Activated CD4-positive, alpha-beta T cell treated with anti-CD3 and anti-CD28 coated beads for 1 hour (primary cell): ENCODE data around the gene BBS1.
"Not testable (repeated sequence)": the region's sequence is repeated elsewhere in the genome, so short reads cannot be mapped to it uniquely, and the experiment has no call there.

Source experiments
- DNase-seq: peaks from one replicate; pipeline ENCODE4 v3.0.0-alpha.2; 2020

BBS1 gene

DNA sequence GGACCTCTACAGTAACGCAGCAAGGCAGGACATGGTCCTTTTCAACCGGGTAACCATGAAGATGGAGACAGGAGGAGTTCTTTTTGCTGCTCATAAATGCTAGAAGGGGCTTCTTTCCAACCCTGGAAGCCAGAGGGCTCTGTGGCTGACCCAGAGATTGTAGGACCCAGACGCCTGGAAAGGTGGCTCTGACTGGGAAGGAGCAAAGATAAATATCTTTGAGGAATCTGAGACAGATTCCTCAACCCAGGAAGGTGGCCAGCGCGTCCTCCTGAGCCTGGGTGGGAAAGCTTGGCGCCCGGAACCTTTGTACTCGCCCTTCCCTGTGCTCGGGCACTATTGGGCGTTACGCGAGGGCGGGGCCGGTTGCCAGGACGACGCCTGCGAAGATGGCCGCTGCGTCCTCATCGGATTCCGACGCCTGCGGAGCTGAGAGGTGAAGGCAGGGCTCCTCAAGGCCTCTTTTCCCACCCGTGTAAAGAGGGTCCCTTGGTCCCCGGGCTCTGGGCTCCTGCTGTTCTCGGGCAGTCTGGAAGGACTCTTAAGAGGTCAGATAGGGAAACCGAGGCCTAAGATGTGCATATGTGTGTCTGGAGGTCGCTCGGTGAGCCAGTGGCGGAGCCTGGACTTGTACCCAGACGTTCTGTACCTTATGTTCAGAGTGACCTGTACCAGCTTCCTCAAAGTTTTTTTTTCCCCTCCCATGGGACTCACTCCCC lies at the start of gene BBS1:
Gene BBS1 (plus strand): TSS at position 365 of the 719 bp plus-strand sequence. CDS start 25 bp downstream, at position 390.
- DNase-seq: peak; percentile 75

DNA sequence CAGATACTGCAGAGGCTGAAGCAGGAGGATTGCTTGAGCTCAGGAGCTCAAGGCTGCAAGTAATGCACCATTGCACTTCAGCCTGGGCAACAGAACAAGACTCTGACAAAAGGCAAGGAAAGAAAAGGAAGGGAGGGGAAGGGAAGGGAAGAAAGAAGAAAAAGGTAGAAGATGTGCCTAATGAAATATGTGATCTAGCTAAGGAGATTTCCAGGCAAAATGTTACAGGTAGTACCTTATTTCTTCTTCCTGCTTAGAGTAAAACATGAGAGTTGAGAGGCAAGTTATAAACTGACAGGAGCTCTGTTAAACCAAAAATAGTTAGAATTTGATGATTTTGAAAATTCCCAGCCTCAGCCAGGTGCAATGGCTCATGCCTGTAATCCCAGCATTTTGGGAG lies 48.4 kb upstream of the BBS1 start:
- no peak for DNase-seq

- DNase-seq: no peak
Measured at GRCh38 chr11:66462911-66463310, 47.5 kb upstream of the BBS1 start.

- DNase-seq: not testable (repeated sequence)
Measured at GRCh38 chr11:66464116-66464515, 46.3 kb upstream of the BBS1 start.

DNA sequence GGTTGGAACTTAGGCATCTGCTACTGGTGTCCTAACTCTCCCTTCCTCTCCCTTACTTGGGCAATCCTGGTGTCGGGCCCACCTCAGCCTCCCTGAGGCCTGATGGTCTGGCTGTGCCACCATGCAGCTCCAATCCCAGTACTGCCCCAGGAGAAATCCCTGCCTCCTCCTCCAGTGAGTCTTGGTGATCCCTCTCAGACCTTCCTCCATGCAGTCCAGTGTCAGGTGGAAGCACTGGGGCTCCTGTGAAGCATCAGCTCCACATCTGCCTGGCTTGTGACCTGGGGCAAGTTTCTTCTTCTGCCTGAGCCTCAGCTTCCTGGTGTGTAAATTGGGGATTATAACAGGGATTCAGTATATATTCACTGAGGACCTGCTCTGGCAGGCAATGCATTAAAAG lies 45.5 kb upstream of the BBS1 start:
- no peak for DNase-seq

DNA sequence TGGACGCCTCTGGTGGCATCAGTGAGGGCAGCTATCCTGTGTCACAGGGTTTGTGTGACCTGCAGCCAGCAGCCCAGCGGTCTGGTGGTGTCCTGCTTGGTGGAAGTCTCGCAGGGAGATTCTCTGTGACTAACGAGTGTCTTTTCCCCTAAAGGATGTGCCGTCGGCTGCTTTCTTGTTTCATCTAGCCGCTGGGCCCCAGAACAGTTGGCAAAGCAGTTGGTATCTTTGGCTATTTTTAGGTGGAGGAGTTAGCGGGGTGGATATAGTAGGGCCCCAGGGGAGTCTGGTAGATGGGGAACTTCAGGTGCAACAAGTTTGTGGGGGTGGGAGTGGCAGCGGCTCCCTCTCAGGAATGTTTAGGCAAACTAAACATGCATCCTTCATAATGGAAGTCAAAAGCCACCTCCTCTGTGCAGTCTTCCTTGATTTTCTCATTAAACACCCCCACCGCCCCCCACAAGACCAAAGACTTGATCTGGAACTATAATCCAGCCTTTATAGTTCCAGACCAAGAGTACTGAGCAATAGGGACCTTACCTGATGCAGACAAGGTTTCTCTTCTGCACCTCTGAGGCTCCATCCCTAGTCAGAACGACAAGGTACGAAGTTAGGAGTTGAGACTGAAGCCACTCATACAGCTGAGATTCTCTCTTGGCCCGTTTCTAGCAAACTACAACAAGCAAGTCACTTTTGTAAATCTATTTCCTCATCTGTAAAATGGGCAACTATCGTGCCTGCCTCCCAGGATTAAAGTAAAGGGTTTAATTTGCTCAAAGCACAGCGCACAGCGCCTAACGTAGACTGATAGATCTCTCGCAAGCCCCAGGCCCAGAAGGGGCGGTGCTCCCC lies 44.8 kb upstream of the BBS1 start:
- DNase-seq: no peak

DNA sequence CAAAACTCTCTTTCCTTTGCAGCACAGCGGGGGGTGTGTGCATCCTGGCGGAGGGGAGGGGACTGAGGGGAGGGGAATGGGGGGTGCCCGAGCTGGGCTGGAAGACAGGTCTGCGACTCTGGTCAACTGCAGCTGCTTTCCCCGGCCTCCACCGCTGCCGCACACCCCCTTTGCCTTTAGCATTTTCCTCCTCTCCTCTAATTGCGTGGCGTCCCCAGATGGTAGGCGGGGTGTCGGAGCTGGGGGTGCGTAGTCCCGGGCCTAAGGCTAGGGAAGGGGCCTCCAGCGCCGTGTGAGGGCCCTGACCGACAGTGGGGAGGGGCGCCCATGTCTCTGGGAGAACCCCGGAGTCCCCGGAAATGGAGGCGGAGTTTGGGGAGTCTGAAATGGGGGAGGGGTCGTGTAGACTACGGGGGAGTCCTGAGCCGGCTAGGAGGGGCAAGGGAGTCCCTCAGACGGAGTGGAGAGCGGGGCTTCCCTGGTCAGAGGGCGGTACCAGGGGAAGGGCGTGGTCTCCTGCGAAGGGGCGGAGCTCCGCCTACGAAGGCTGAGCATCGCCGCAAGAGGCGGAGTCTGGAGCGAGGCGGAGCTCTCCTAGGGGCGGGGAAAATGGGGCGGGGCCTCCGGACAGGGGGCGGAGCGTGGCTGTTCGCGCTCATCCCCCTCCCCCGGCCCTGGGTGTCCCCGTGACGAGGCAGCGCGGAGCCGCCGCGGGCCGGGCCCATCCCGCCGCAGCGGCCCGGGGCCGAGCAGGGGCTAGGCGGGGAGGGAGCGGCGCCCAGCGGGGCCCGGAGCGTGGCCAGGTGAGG lies 44.0 kb upstream of the BBS1 start, which contains the start of gene PELI3:
Gene PELI3 (plus strand): TSS at position 681 of the 809 bp plus-strand sequence. CDS start 1,224 bp downstream, outside the sequence.
- DNase-seq: peak; percentile 92

- DNase-seq: no peak
Measured at GRCh38 chr11:66467034-66467659, 43.3 kb upstream of the BBS1 start.

DNA sequence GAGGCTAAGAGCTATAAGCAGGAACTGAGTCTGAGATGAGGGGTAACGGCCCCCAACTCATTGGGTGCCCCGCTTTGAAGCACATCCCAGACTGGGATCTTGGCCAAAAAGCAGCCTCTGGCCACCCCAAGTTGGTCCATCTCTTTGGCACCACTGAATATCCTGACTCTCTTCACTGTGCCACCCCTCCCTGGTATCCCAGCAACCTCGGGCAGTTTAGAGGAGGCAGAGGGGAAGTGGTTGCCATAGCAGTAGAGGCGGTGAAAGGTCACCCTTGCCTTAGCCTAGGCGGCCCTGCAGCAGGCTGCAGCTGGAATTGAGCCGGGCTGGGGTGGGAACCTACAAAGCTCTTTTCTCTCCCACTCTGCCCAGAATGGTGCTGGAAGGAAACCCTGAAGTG lies 42.7 kb upstream of the BBS1 start:
- DNase-seq: no peak

- no peak for DNase-seq
Measured at GRCh38 chr11:66468691-66469090, 41.7 kb upstream of the BBS1 start.

DNA sequence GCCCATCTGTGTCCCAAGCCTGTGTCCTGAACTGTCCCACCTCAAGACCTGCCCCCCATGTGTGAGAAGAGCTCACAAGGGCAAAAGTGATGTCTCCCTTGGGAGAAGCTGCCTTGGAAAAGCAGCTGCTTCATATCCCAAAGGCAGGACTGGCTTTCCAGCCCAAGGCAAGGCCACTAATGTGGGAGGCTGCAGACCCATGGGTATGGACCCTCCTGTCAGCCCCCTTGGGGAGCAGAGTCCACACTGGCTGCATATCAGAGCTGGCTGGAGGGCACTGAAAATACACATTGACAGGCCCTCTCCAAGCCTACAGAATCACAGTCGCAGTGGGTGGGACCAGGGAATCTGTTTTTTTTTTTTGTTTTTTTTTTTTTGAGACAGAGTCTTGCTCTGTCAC lies 41.0 kb upstream of the BBS1 start:
- no peak for DNase-seq

- DNase-seq: no peak
Measured at GRCh38 chr11:66470015-66470414, 40.4 kb upstream of the BBS1 start.

DNA sequence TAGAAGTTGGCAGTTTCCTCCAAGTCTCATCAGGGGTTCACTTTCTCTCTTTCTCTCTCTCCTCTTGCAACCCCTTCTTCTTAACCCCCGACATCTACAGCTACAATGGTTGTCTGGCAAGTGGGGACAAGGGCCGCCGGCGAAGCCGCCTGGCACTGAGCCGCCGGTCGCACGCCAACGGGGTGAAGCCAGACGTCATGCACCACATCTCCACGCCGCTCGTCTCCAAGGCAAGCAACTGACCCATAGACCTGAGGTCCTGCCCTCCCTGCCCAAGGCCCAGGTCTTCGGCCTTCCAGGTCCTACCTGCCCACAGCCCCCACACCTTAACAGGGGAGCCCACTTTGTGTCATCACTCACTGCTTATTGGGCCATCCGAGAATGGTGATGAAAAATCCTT lies 39.3 kb upstream of the BBS1 start:
- DNase-seq: no peak

GRCh38 chr11:66472054-66472453 lies 38.4 kb upstream of the BBS1 start:
- no peak for DNase-seq

DNA sequence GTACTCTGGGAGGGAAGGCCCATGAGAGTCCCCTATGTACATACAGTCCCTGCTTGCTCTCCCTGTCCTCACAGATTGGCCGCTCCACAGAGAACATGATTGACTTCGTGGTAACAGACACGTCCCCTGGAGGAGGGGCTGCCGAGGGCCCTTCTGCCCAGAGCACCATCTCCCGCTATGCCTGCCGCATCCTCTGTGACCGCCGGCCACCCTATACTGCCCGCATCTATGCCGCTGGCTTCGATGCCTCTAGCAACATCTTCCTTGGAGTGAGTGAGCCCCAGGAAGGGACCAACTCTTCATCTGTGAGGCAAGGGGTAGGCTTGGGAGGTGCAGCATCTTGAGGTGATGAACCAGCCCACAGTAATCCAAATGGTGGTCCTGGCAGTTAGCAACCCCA lies 37.3 kb upstream of the BBS1 start:
- DNase-seq: no peak

DNA sequence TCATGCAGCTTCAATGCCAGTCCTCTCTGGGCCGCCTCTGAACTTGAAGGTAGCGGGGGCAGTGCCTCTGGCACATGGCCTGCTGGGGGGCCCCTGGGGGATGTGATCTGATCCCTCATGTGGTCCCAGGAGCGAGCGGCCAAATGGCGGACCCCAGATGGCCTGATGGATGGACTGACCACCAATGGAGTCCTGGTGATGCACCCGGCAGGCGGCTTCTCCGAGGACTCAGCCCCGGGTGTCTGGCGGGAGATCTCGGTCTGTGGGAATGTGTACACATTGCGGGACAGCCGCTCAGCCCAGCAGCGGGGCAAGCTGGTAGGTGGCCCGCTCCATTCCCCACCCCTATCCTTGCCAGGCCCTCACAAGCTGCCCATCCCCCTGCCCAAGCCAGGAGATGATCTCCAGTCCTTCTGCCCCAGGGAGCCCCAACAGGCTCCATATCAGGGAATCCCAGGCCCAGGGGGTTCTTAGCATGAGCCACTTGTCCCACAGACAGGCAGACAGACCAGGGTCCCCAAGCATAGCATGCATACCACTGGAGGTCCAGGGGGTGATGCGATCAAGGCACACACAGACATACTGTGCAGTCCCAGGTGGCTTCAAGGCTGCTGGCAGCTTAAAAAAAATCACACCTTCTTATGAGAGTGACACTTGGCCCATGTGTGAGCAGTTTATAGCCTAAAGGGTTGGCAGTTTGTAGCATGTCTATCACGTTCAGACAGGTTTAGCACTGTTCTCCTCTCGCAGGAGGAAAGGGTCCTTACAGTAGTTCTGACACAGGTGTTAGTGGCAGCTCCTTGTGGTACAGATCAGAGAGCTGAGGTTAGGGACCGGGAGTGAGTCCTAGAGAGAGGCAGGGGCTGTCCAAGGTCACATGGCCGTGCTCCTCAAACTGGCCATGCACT lies 36.6 kb upstream of the BBS1 start:
- no peak for DNase-seq

DNA sequence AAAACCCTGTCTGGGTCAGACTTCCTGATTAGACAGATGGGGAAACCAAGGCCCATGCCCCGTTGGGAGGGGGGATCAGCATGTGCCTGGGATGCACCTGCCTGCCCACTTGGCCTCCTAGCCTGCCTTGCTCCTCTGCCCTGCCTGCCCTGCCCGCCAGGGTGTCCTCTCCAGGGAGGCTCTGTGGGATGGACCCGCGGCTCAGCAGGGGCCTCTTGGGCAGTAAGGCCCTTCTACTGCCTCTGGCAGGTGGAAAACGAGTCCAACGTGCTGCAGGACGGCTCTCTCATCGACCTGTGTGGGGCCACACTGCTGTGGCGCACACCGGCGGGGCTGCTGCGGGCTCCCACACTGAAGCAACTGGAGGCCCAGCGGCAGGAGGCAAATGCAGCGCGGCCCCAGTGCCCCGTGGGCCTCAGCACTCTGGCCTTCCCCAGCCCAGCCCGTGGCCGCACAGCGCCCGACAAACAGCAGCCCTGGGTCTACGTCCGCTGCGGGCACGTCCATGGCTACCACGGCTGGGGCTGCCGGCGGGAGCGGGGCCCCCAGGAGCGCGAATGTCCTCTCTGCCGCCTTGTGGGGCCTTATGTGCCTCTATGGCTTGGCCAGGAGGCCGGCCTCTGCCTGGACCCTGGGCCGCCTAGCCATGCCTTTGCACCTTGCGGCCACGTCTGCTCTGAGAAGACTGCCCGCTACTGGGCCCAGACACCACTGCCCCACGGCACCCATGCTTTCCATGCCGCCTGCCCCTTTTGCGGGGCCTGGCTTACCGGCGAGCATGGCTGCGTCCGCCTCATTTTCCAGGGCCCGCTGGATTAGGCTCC lies 34.9 kb upstream of the BBS1 start:
- no peak for DNase-seq

DNA sequence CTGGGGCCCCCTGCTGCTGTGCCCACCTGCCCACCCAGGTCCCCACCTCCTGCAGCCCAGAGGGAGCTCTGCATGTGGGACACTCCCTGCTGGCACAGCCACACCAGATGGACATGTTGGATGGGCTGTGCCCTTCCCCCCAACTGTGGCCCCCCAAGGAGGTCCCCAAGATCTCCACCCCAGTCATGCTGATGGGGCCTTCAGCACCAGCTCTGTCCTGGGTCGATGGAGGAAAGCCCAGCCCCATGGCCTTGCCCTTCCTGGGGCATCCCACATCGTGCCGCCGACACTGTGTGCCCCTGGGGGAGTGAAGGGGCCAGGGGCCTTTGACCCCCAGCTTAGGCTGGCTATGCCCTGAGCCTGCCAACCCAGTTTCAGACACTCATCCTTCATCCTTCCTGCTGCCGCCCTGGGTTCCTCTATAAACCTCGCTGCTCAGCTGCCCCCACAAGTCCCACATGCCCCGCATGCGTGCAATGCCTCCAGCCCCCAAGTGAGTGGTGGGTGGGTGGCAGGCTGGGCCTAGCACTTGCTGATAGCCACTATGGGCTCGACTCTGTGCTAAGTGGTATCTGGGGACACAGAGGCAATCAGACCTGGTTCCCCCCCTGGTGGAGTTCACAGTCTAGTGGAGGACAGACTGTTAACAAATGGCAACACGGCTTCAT lies 34.1 kb upstream of the BBS1 start:
- no peak for DNase-seq

GRCh38 chr11:66476841-66477251 lies 33.6 kb upstream of the BBS1 start:
- DNase-seq: no peak
